Skin of body (tissue), 2 donors: Measurements from ENCODE around the gene SFXN4. TPM values are rescaled to one million over a fixed set of nuclear protein-coding genes. Genes with fewer than 3 reads are reported as not detected.

Source experiments
- small RNA-seq: library from RNA; depleted of rRNA; stranded (forward); fragments of <200 nt; gene quantifications from one replicate; pipeline ENCODE3, GENCODE V24; 2014; ENCODE audit warnings: low replicate concordance
- total RNA-seq: library from RNA; depleted of rRNA; stranded (reverse); fragments of >200 nt; gene quantifications from one replicate; pipeline ENCODE4 v1.2.3, GENCODE V29; 2014

Gene SFXN4
- total RNA-seq, 1 donor from 2014 or later: 11.4 TPM

Small RNA genes lying within 50 kb of the gene (small RNA-seq; reads per million reads assigned to genes)
- gene AL355598.1: not detected
- gene RN7SL749P: not detected

Other genes starting within 250 kb of the SFXN4 start
- gene NANOS1, start 136.0 kb downstream of the SFXN4 start, total RNA-seq: 3.0 TPM
- 93.5 TPM for gene EIF3A, start 84.9 kb downstream of the SFXN4 start, total RNA-seq
- 35.0 TPM for gene DENND10, start 61.6 kb downstream of the SFXN4 start, total RNA-seq
- 92.0 TPM for gene PRDX3, start 13.1 kb upstream of the SFXN4 start, total RNA-seq
- gene GRK5, start 41.9 kb upstream of the SFXN4 start, total RNA-seq: 10.7 TPM